Subcutaneous adipose tissue (tissue), 4 donors: ENCODE data around the gene KPNA4. TPM values are rescaled to one million over a fixed set of nuclear protein-coding genes. Genes with fewer than 3 reads are reported as not detected.

Experiments
- CTCF ChIP-seq: fragments of 450-650 bp; IDR thresholded peaks from one replicate; pipeline ENCODE4 v1.5.1; 2016; ENCODE audit warnings: low read depth, mild to moderate bottlenecking, control low read depth, antibody characterized with exemption, moderate library complexity
- total RNA-seq, 4 donors: library from RNA; depleted of rRNA; stranded (reverse); fragments of >200 nt; gene quantifications; one replicate each; pipeline ENCODE4 v1.1.0, GENCODE V29; 2016

KPNA4 gene
- total RNA-seq, 4 donors from 2014 or later = 31.1 to 70.3 (median 39.8) TPM

GRCh38 chr3:160556141-160556540, 9.2 kb downstream of the KPNA4 start:
- TF ChIP-seq CTCF = no peak

GRCh38 chr3:160554980-160555379, 10.4 kb downstream of the KPNA4 start:
- TF ChIP-seq CTCF = no peak

GRCh38 chr3:160553827-160554226, 11.5 kb downstream of the KPNA4 start:
- no peak for TF ChIP-seq CTCF

- no peak for TF ChIP-seq CTCF
These were observed 18.6 kb downstream of the KPNA4 start for GRCh38 chr3:160546727-160547126.

- TF ChIP-seq CTCF = no peak
These were observed 19.9 kb downstream of the KPNA4 start for GRCh38 chr3:160545504-160545871.

GRCh38 chr3:160544844-160545503, 20.4 kb downstream of the KPNA4 start:
- TF ChIP-seq CTCF = no peak

GRCh38 chr3:160540551-160540950, 24.8 kb downstream of the KPNA4 start:
- TF ChIP-seq CTCF = no peak
